Progenitor cell of endocrine pancreas (in vitro differentiated cells): ENCODE results near the gene CDC42BPA. TPM values are rescaled to one million over a fixed set of nuclear protein-coding genes. Genes with fewer than 3 reads are reported as not detected.
A peak's percentile ranks its signal among the peaks of the same experiment; 100 is the strongest.

Experiments used
- DNase-seq: peaks from one replicate; pipeline ENCODE4 v3.0.0; 2021; ENCODE audit warnings: low spot score; ENCODE audit not compliant: unreplicated experiment
- H3K27ac Mint-ChIP-seq: 2 replicates; pipeline ENCODE4 v1.8.0; 2021; ENCODE audit warnings: mild to moderate bottlenecking, moderate library complexity, mixed read lengths
- H3K27me3 Mint-ChIP-seq: 2 replicates; pipeline ENCODE4 v1.8.0; 2021; ENCODE audit warnings: mixed read lengths
- H3K36me3 Mint-ChIP-seq: 2 replicates; pipeline ENCODE4 v1.8.0; 2022; ENCODE audit warnings: mixed read lengths; ENCODE audit not compliant: insufficient read depth
- H3K4me1 Mint-ChIP-seq: 2 replicates; pipeline ENCODE4 v1.8.0; 2021; ENCODE audit warnings: low read depth, mixed read lengths
- H3K4me3 Mint-ChIP-seq: 2 replicates; pipeline ENCODE4 v1.8.0; 2021; ENCODE audit warnings: low read depth, mild to moderate bottlenecking, moderate library complexity, mixed read lengths
- H3K9me3 Mint-ChIP-seq: 2 replicates; pipeline ENCODE4 v1.8.0; 2021; ENCODE audit warnings: low read depth, mixed read lengths
- total RNA-seq: library from RNA; stranded (reverse); gene quantifications from 2 replicates; pipeline ENCODE4 v1.2.1, GENCODE V29; 2021
- TF ChIP-seq, protein P1 (sequence below): fragments of 200-600 bp; sonication (generic); IDR thresholded peaks from one replicate; pipeline ENCODE4 v1.5.0; 2021; ENCODE audit warnings: antibody characterized with exemption, mild to moderate bottlenecking; ENCODE audit not compliant: unreplicated experiment

CDC42BPA gene
- total RNA-seq, 1 donor from 2014 or later = 32.7 TPM

DNA sequence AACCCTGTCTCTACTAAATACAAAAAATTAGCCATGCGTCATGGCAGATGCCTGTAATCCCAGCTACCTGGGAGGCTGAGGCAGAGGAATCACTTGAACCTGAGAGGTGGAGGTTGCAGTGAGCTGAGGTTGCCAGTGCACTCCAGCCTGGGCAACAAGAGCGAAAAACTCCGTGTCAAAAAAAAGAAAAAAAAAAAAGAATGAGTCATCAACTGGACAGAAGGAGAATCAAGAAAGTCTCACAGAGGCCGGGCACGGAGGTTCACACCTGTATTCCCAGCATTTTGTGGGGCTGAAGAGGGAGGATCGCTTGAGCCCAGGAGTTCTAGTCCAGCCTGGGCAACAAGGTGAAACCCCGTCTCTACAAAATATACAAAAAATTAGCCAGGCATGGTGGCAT is 45.5 kb upstream of the CDC42BPA start:
- H3K4me3 Mint-ChIP-seq = no peak overlapping the region
- H3K27ac Mint-ChIP-seq = no peak overlapping the region
- TF ChIP-seq, protein P1, sequence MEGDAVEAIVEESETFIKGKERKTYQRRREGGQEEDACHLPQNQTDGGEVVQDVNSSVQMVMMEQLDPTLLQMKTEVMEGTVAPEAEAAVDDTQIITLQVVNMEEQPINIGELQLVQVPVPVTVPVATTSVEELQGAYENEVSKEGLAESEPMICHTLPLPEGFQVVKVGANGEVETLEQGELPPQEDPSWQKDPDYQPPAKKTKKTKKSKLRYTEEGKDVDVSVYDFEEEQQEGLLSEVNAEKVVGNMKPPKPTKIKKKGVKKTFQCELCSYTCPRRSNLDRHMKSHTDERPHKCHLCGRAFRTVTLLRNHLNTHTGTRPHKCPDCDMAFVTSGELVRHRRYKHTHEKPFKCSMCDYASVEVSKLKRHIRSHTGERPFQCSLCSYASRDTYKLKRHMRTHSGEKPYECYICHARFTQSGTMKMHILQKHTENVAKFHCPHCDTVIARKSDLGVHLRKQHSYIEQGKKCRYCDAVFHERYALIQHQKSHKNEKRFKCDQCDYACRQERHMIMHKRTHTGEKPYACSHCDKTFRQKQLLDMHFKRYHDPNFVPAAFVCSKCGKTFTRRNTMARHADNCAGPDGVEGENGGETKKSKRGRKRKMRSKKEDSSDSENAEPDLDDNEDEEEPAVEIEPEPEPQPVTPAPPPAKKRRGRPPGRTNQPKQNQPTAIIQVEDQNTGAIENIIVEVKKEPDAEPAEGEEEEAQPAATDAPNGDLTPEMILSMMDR = no peak
- H3K9me3 Mint-ChIP-seq = no peaks in the 10 kb centered on the region
- H3K27me3 Mint-ChIP-seq = no peaks in the 10 kb centered on the region
- H3K4me1 Mint-ChIP-seq = no peaks in the 10 kb centered on the region
- DNase-seq = no peak
- no peaks in the 10 kb centered on the region for H3K36me3 Mint-ChIP-seq

DNA sequence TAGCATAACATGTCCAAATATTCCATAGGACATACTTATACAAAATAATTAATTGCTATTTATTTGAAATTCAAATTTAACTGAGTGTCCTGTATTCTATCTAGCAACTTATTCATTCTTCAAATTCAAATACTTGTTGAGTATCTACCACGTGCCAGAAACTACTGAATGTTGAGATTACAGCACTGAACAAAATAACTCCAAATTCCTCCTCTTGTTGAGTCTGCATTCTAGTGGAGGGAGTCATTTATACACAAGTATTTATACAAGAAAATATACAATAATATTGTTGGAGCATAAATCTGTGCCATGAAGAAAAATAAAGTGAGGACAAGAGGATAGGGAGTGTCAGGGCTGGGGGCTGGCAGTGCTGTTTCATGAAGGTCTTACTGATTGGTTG is 43.7 kb upstream of the CDC42BPA start:
- Mint-ChIP-seq H3K9me3 (no peaks in the 10 kb centered on the region), H3K4me1 (peaks cover 4% of the 10 kb centered on the region), H3K4me3 (no peak overlapping the region), H3K27me3 (no peaks in the 10 kb centered on the region), H3K36me3 (no peaks in the 10 kb centered on the region), H3K27ac (no peak overlapping the region)
- no peak for DNase-seq
- TF ChIP-seq, protein P1 = no peak

DNA sequence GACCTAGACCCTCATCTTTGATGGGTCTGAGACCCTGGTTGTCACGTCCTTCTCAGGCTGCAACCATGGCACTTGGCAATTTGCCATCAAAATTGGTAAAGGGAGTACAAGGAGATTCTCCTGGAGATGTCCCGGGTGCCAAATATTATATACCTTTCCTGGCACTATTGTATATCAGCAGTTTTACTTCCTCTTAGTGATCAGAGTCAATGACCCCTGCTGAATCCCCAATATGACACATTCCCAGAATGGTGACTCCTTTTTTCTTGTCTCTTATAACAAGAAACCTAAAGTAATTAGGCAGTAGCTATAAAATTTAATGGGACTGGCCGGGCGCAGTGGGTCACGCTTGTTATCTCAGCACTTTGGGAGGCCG is 39.6 kb upstream of the CDC42BPA start:
- no peak for DNase-seq
- no peak overlapping the region for H3K4me3 Mint-ChIP-seq
- H3K27ac Mint-ChIP-seq = no peak overlapping the region
- peaks cover 9% of the 10 kb centered on the region for H3K27me3 Mint-ChIP-seq
- H3K4me1 Mint-ChIP-seq = peaks cover 4% of the 10 kb centered on the region
- no peaks in the 10 kb centered on the region for H3K9me3 Mint-ChIP-seq
- no peaks in the 10 kb centered on the region for H3K36me3 Mint-ChIP-seq
- TF ChIP-seq, protein P1 = no peak

DNA sequence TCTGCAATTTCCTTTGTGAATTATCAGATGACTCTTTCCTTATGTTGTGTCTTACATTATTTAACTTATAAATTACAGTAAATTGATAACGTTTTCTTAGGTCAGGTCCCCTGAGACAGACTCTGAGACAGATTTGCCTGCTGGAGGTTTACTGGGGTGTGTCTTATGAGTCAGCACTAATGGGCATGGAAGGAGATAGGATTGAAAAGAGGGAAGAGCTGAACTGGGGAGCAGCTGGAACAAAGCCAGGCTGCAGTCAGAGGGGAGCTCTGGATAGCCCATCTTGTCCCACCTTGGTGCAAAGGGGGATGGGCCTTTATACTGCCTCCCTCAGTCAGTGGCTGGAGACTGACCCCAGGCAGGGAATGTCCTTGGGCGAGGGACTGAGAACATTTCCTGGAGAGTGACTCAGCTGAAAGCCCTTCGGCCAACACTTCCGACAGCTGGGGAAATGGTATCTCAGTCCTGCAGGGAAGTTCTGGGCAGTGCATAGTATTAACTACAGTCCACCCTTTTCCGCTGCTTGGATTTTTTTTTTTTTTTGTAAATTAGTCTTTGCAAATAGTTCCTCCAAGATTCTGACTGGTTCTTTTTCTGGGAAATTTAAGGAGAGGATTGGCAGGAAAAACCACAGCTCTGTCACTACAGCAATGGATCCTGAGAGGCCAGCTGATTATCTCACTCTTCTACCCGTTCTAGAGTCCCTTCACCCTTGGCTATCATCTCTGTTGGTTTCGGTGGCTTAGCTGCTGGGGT is 39.1 kb upstream of the CDC42BPA start:
- no peak for DNase-seq
- H3K27me3 Mint-ChIP-seq = peaks cover 9% of the 10 kb centered on the region
- no peaks in the 10 kb centered on the region for H3K36me3 Mint-ChIP-seq
- TF ChIP-seq, protein P1 = no peak
- H3K9me3 Mint-ChIP-seq = no peaks in the 10 kb centered on the region
- H3K27ac Mint-ChIP-seq = peak overlapping the region; percentile 19
- H3K4me1 Mint-ChIP-seq = peaks cover 4% of the 10 kb centered on the region
- no peak overlapping the region for H3K4me3 Mint-ChIP-seq

DNA sequence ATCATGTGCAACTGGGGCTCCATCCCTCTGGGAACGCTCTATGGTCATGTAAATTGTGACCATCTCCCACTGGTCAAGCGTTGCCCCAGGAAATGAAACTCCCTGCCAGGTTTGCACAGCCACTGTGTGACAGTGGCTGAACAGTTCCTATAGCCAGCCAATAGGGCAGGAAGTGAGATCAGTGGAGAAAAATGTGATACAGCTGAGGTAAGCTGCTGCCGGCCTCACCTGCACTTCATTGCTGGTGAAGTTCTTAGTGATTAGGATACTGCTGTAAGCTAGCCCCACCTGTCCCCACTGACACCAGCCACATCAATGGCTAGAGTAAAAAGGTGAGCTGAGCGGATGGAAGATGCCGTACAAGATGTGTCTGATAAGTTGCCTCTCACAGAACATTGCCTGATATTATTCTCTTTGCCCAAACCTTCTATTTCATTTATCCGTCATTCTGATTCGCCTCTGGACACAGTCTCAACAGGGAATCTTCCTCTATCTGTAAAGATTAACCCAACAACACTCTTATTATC is 38.4 kb upstream of the CDC42BPA start:
- no peaks in the 10 kb centered on the region for H3K36me3 Mint-ChIP-seq
- H3K27me3 Mint-ChIP-seq = peaks cover 9% of the 10 kb centered on the region
- peak overlapping the region; percentile 38 for H3K27ac Mint-ChIP-seq
- H3K4me1 Mint-ChIP-seq = peaks cover 4% of the 10 kb centered on the region
- TF ChIP-seq, protein P1 = no peak
- no peak overlapping the region for H3K4me3 Mint-ChIP-seq
- H3K9me3 Mint-ChIP-seq = no peaks in the 10 kb centered on the region
- no peak for DNase-seq
